HL-60 (cell line): ENCODE measurements around the gene LDAH.

Experiments
- CTCF ChIP-seq: IDR thresholded peaks from one replicate; pipeline ENCODE4 v1.5.1; 2011; ENCODE audit warnings: low read length, control low read depth, inconsistent platforms; ENCODE audit not compliant: insufficient read depth
- POLR2AphosphoS5 ChIP-seq: IDR thresholded peaks from 2 replicates; pipeline ENCODE4 v1.6.1; 2012; ENCODE audit warnings: low read depth

- TF ChIP-seq CTCF (no peak), POLR2AphosphoS5 (no peak)
These were observed 155.1 kb downstream of the LDAH start for GRCh38 chr2:20667531-20668401.
